HEK293 (cell line): Measurements from ENCODE around the gene AUP1.
A peak's percentile ranks its signal among the peaks of the same experiment; 100 is the strongest.

Source experiments
- CTCF ChIP-seq: fragments of 450-650 bp; formaldehyde crosslinking; IDR thresholded peaks from 2 replicates; pipeline ENCODE4 v1.5.1; 2016; ENCODE audit warnings: missing biosample characterization, missing genetic modification characterization
- EGR2 ChIP-seq: fragments of 450-650 bp; formaldehyde crosslinking; IDR thresholded peaks from 2 replicates; pipeline ENCODE4 v1.5.1; 2016; ENCODE audit warnings: low read depth, missing biosample characterization, missing genetic modification characterization
- GLIS1 ChIP-seq: fragments of 450-650 bp; formaldehyde crosslinking; IDR thresholded peaks from 2 replicates; pipeline ENCODE4 v1.5.1; 2016; ENCODE audit warnings: missing biosample characterization, missing genetic modification characterization
- GLIS2 ChIP-seq: fragments of 450-650 bp; formaldehyde crosslinking; IDR thresholded peaks from 2 replicates; pipeline ENCODE4 v1.5.1; 2016; ENCODE audit warnings: missing biosample characterization, missing genetic modification characterization
- KLF16 ChIP-seq: fragments of 450-650 bp; formaldehyde crosslinking; IDR thresholded peaks from 2 replicates; pipeline ENCODE4 v1.5.1; 2017; ENCODE audit warnings: missing biosample characterization, missing genetic modification characterization
- MYNN ChIP-seq: fragments of 450-650 bp; formaldehyde crosslinking; IDR thresholded peaks from 2 replicates; pipeline ENCODE4 v1.5.1; 2016; ENCODE audit warnings: missing biosample characterization, missing genetic modification characterization, borderline replicate concordance
- OVOL3 ChIP-seq: fragments of 450-650 bp; formaldehyde crosslinking; IDR thresholded peaks from 2 replicates; pipeline ENCODE4 v1.5.1; 2016; ENCODE audit warnings: missing biosample characterization, missing genetic modification characterization
- PATZ1 ChIP-seq: fragments of 450-650 bp; formaldehyde crosslinking; IDR thresholded peaks from 2 replicates; pipeline ENCODE4 v1.5.1; 2016; ENCODE audit warnings: missing biosample characterization, missing genetic modification characterization
- PRDM2 ChIP-seq: fragments of 450-650 bp; formaldehyde crosslinking; IDR thresholded peaks from 2 replicates; pipeline ENCODE4 v1.5.1; 2016; ENCODE audit warnings: missing biosample characterization, missing genetic modification characterization, borderline replicate concordance
- ZBTB17 ChIP-seq: fragments of 450-650 bp; formaldehyde crosslinking; IDR thresholded peaks from 2 replicates; pipeline ENCODE4 v1.5.1; 2016; ENCODE audit warnings: missing biosample characterization, missing genetic modification characterization
- ZBTB21 ChIP-seq: fragments of 450-650 bp; formaldehyde crosslinking; IDR thresholded peaks from 2 replicates; pipeline ENCODE4 v1.5.1; 2017; ENCODE audit warnings: missing biosample characterization, missing genetic modification characterization
- ZBTB26 ChIP-seq: fragments of 450-650 bp; formaldehyde crosslinking; optimal IDR thresholded peaks from 2 replicates; pipeline ENCODE3; 2016; ENCODE audit warnings: missing biosample characterization, mild to moderate bottlenecking, missing genetic modification characterization
- ZIC2 ChIP-seq: fragments of 450-650 bp; formaldehyde crosslinking; IDR thresholded peaks from 2 replicates; pipeline ENCODE4 v1.5.1; 2016; ENCODE audit warnings: missing biosample characterization, missing genetic modification characterization
- ZNF114 ChIP-seq: fragments of 450-650 bp; formaldehyde crosslinking; IDR thresholded peaks from 2 replicates; pipeline ENCODE4 v1.5.0; 2017; ENCODE audit warnings: missing biosample characterization, missing genetic modification characterization
- ZNF335 ChIP-seq: fragments of 450-650 bp; formaldehyde crosslinking; conservative IDR thresholded peaks from 2 replicates; pipeline ENCODE4 v1.5.1; 2016; ENCODE audit warnings: missing biosample characterization, missing genetic modification characterization
- ZNF362 ChIP-seq: fragments of 450-650 bp; formaldehyde crosslinking; IDR thresholded peaks from 2 replicates; pipeline ENCODE4 v1.5.1; 2016; ENCODE audit warnings: missing biosample characterization, missing genetic modification characterization
- ZNF398 ChIP-seq: fragments of 450-650 bp; formaldehyde crosslinking; IDR thresholded peaks from 2 replicates; pipeline ENCODE4 v1.5.1; 2017; ENCODE audit warnings: missing biosample characterization, missing genetic modification characterization
- ZNF48 ChIP-seq: fragments of 450-650 bp; formaldehyde crosslinking; IDR thresholded peaks from 2 replicates; pipeline ENCODE4 v1.5.1; 2016; ENCODE audit warnings: missing biosample characterization, missing genetic modification characterization
- ZNF529 ChIP-seq: fragments of 450-650 bp; formaldehyde crosslinking; IDR thresholded peaks from 2 replicates; pipeline ENCODE4 v1.5.1; 2017; ENCODE audit warnings: missing genetic modification characterization, missing biosample characterization; ENCODE audit not compliant: insufficient replicate concordance
- ZNF561 ChIP-seq: fragments of 450-650 bp; IDR thresholded peaks from 2 replicates; pipeline ENCODE4 v1.5.1; 2018; ENCODE audit warnings: missing biosample characterization, missing genetic modification characterization, borderline replicate concordance
- ZNF600 ChIP-seq: fragments of 450-650 bp; formaldehyde crosslinking; IDR thresholded peaks from 2 replicates; pipeline ENCODE4 v1.5.1; 2016; ENCODE audit warnings: missing biosample characterization, missing genetic modification characterization
- ZNF777 ChIP-seq: fragments of 450-650 bp; formaldehyde crosslinking; IDR thresholded peaks from 2 replicates; pipeline ENCODE4 v1.5.1; 2017; ENCODE audit warnings: missing biosample characterization, missing genetic modification characterization, borderline replicate concordance
- ZSCAN4 ChIP-seq: fragments of 450-650 bp; formaldehyde crosslinking; IDR thresholded peaks from 2 replicates; pipeline ENCODE4 v1.5.1; 2017; ENCODE audit warnings: missing biosample characterization, missing genetic modification characterization

The AUP1 gene

GRCh38 chr2:74553892-74554819, 24.6 kb upstream of the AUP1 start, which contains the start of the genes DOK1 and LOXL3 (continued):
- peak; percentile 86 for TF ChIP-seq ZNF398 (tag by site-specific recombination)
- TF ChIP-seq ZBTB26: peak; percentile 16
- no peak for TF ChIP-seq ZNF48
- peak; percentile 78 for TF ChIP-seq GLIS1
- TF ChIP-seq PRDM2: no peak
- peak; percentile 67 for TF ChIP-seq PATZ1
- TF ChIP-seq ZNF362: no peak
- no peak for TF ChIP-seq MYNN (tag by site-specific recombination)
- TF ChIP-seq EGR2 (tag by site-specific recombination): peak; percentile 75
- TF ChIP-seq ZNF529 (tag by site-specific recombination): no peak
- peak; percentile 99 for TF ChIP-seq ZBTB21 (tag by site-specific recombination)
- TF ChIP-seq ZNF335 (tag by site-specific recombination): peak; percentile 73
- TF ChIP-seq ZNF114 (tag by site-specific recombination): no peak
- no peak for TF ChIP-seq ZNF777 (tag by site-specific recombination)
- no peak for TF ChIP-seq OVOL3
- 0 out of 2 replicates have a peak, but pooled peaks have one; percentile 34 for TF ChIP-seq ZNF561 (tag by site-specific recombination)
- no peak for TF ChIP-seq ZSCAN4
- peak; percentile 69 for TF ChIP-seq GLIS2 (tag by site-specific recombination)
- no peak for TF ChIP-seq CTCF (tag by site-specific recombination)
- peak; percentile 48 for TF ChIP-seq ZIC2 (tag by site-specific recombination)
- 0 out of 2 replicates have a peak, but pooled peaks have one; percentile 19 for TF ChIP-seq ZNF600 (tag by site-specific recombination)
- peak; percentile 13 for TF ChIP-seq ZBTB17 (tag by site-specific recombination)
- no peak for TF ChIP-seq KLF16 (tag by site-specific recombination)
